C4-2B (cell line): Measurements from ENCODE around the gene RNF135.

Source experiments
- CTCF ChIP-seq: fragments of 450-650 bp; conservative IDR thresholded peaks from 2 replicates; pipeline ENCODE4 v1.5.1; 2017; ENCODE audit warnings: mild to moderate bottlenecking
- ZFX ChIP-seq: fragments of 450-650 bp; IDR thresholded peaks from 2 replicates; pipeline ENCODE4 v1.6.1; 2017

- TF ChIP-seq CTCF (no peak), ZFX (no peak)
Observed at GRCh38 chr17:30924341-30924740, 46.5 kb upstream of the RNF135 start.
